DMS53 treated with DMSO at 0.1 percent for 48 hours (cell line): ENCODE results near the gene GAS2L3.

Experiments used
- DNase-seq: peaks from one replicate; lab custom pipeline; 2025; ENCODE audit not compliant: unreplicated experiment; lab: John Stamatoyannopoulos, UW

GAS2L3 gene

DNA sequence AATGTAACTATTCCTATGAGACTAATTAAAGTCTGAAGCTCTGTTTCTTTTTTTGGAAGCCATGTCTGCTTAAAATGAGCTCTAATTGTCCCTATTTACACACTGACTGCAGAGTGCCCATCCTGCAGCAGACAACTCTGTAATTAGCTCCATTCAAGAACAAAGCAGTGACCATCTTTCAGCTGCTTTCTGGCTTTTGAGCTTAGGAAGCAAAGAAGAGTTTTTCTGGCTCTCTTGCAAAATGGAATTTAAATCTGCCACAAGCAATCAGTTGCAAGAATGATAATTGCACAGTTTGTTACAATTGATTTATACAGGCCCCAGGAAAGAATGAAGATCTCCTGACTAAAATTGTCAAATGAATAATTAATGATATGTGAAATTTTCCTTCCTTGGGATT lies 83.4 kb downstream of the GAS2L3 start:
- no peak for DNase-seq

DNA sequence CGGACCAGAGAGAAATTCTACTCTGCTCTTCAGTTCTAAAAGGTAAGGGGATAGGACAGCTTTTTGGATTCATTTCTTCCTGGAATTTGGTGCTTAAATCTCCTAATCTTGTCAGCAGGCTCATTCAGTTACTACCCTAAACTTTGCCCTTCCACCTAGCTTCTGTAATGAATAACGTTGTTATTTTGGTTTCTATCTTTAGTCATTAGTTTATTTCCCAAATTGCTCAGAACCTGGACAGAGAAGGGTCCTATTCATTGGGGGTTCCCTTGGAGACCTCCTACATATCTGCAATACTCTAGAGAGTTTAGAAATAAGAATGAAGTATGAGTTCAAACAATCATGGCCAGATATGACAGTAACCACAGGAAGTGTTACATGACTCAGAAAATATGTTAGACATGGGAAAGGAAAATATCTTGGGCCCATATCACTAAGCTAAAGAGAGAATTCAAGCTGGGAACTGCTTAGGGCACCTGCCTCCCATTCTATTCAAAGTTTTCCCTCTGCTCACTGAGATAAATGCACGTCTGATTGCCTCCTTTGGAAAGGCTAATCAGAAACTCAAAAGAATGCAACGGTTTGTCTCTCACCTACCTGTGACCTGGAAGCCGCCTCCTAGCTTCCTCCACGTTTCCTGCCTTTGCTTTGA lies 87.9 kb downstream of the GAS2L3 start:
- no peak for DNase-seq

- DNase-seq, result no peak
These were observed 93.1 kb downstream of the GAS2L3 start for GRCh38 chr12:100666588-100666987.

DNA sequence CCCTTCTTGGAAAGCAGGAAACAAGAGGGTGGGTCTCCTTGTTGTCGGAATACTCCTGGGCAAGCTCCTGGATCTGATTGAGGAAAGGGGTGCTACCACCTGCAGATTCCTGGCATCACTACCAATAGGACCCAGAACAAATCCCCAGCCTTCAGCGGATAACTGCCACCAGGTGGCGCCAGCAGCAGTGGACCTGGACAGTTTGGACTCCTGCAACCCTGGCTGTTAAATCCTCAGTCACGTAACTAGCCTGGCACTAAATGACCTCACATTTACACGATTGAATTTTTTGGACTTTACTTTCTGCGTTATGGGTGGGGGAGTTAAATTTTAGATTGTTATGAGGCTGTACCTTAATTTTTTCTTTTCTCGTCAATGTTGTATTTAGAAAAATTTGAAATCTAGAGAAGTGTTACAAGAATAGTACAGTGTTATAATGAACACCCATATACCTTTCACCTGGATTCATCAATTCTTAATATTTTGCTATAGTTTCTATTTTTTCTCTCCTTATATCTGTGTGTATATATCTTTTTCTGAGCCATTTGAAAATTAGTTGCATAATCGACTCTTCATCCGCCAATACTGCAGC lies 95.6 kb downstream of the GAS2L3 start:
- peak; percentile 68 for DNase-seq

- no peak for DNase-seq
These were observed 96.4 kb downstream of the GAS2L3 start for GRCh38 chr12:100669922-100670321.

- DNase-seq, result no peak
These were observed 98.1 kb downstream of the GAS2L3 start for GRCh38 chr12:100671396-100672074.

DNA sequence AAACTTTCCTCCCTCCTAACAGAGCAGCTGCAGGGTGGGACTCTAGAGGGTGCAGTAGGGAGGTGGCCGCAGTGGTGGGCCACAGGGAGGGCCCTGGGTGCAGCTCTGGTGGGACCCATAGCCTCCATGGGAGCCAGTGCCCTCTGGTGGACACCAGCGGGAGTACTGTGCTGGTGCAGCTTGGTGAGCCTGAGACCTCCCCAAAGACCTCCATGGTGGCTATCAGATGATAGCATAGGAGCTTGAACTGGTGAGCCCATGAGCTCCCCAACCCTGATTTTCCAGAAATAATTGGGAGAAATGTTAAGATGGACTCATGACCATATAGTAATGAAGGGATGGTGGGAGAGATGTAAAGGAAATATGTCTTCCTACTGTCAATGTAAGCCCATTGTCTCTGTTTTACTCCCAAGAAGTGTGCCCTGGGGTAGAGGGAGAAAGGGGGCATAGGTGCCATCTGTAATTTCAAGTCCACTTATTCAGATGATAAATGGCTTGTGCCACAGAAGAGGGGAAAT lies 98.7 kb downstream of the GAS2L3 start:
- DNase-seq, result peak; percentile 12

GRCh38 chr12:100674036-100674888 lies 100.8 kb downstream of the GAS2L3 start:
- DNase-seq, result no peak
